PFSK-1 (cell line): Measurements from ENCODE around the gene PEX19.

ENCODE experiments used
- FOXP2 ChIP-seq: optimal IDR thresholded peaks from 2 replicates; pipeline ENCODE3; 2011; ENCODE audit warnings: borderline replicate concordance, control low read depth, inconsistent platforms; ENCODE audit not compliant: insufficient read depth; ENCODE audit errors: extremely low read length, extremely low read depth
- POLR2AphosphoS5 ChIP-seq: IDR thresholded peaks from 2 replicates; pipeline ENCODE4 v1.6.1; 2012; ENCODE audit warnings: low read depth, mild to moderate bottlenecking, control low read depth, low read length, moderate library complexity
- SIN3A ChIP-seq: IDR thresholded peaks from 2 replicates; pipeline ENCODE4 v1.6.1; 2012; ENCODE audit warnings: mild to moderate bottlenecking, low read length, moderate library complexity, borderline replicate concordance; ENCODE audit not compliant: insufficient read depth
- TAF1 ChIP-seq: IDR thresholded peaks from 2 replicates; pipeline ENCODE4 v1.6.1; 2012; ENCODE audit warnings: low read length, control low read depth, borderline replicate concordance; ENCODE audit not compliant: insufficient read depth
- TF ChIP-seq, protein P1 (sequence below), 2 experiments: IDR thresholded peaks; 2 replicates each; pipeline versions ENCODE4 v1.6.1 to v1.8.0; 2011 to 2012; ENCODE audit warnings: low read depth in 2 of 2, low read length in 2 of 2, control low read depth in 1 of 2, inconsistent platforms in 1 of 2, mild to moderate bottlenecking in 1 of 2, moderate library complexity in 1 of 2; ENCODE audit not compliant: insufficient read depth in 1 of 2

The PEX19 gene

DNA sequence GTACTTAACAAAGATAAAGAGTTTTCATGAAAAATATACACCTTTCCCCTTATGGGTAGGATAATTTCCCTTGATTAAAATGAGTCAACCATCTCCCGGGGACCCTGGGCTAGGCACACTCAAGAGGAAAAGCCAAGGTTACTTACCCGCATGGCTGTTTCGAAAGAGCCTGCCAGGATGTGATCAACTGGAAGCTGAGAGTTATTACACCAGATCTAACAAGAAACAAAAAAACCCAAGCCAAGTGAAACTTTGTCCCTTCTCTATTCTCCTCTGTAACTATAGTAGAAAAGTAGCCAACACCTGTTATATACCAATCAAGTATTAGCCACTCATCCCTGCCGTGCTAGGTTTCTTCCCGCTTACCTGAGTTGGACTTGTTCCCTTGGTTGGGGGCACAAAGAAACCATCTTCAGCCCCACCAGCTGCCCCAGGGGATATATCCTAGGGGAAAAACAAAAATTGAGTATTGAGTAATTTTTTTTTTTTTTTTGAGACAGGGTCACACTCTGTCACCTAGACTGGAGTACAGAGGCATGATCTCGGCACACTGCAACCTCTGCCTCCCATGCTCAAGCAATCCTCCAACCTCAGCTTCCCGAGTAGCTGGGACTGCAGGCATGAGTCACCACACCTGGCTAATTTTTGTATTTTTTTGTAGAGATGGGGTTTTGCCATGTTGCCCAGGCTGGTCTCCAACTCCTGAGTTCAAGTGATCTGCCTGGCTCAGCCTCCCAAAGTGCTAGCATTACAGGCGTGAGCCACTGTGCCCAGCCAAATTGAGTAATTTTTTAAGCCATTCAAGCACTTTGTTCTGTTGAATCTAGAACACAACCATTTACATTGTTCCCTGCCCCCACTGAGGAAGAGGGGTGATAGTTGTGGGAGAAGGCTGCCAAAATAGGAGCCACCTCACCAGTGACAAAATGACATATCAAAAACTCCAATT, 8.4 kb upstream of the PEX19 start:
- no peak for TF ChIP-seq SIN3A
- TF ChIP-seq FOXP2, result no peak
- TF ChIP-seq, protein P1, sequence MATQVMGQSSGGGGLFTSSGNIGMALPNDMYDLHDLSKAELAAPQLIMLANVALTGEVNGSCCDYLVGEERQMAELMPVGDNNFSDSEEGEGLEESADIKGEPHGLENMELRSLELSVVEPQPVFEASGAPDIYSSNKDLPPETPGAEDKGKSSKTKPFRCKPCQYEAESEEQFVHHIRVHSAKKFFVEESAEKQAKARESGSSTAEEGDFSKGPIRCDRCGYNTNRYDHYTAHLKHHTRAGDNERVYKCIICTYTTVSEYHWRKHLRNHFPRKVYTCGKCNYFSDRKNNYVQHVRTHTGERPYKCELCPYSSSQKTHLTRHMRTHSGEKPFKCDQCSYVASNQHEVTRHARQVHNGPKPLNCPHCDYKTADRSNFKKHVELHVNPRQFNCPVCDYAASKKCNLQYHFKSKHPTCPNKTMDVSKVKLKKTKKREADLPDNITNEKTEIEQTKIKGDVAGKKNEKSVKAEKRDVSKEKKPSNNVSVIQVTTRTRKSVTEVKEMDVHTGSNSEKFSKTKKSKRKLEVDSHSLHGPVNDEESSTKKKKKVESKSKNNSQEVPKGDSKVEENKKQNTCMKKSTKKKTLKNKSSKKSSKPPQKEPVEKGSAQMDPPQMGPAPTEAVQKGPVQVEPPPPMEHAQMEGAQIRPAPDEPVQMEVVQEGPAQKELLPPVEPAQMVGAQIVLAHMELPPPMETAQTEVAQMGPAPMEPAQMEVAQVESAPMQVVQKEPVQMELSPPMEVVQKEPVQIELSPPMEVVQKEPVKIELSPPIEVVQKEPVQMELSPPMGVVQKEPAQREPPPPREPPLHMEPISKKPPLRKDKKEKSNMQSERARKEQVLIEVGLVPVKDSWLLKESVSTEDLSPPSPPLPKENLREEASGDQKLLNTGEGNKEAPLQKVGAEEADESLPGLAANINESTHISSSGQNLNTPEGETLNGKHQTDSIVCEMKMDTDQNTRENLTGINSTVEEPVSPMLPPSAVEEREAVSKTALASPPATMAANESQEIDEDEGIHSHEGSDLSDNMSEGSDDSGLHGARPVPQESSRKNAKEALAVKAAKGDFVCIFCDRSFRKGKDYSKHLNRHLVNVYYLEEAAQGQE (IDR thresholded peaks at IDR 0.05; ENCODE audit: insufficient read depth in 1 of 2, low read depth in 2 of 2, low read length in 2 of 2), result no peak
- no peak for TF ChIP-seq TAF1
- no peak for TF ChIP-seq POLR2AphosphoS5

DNA sequence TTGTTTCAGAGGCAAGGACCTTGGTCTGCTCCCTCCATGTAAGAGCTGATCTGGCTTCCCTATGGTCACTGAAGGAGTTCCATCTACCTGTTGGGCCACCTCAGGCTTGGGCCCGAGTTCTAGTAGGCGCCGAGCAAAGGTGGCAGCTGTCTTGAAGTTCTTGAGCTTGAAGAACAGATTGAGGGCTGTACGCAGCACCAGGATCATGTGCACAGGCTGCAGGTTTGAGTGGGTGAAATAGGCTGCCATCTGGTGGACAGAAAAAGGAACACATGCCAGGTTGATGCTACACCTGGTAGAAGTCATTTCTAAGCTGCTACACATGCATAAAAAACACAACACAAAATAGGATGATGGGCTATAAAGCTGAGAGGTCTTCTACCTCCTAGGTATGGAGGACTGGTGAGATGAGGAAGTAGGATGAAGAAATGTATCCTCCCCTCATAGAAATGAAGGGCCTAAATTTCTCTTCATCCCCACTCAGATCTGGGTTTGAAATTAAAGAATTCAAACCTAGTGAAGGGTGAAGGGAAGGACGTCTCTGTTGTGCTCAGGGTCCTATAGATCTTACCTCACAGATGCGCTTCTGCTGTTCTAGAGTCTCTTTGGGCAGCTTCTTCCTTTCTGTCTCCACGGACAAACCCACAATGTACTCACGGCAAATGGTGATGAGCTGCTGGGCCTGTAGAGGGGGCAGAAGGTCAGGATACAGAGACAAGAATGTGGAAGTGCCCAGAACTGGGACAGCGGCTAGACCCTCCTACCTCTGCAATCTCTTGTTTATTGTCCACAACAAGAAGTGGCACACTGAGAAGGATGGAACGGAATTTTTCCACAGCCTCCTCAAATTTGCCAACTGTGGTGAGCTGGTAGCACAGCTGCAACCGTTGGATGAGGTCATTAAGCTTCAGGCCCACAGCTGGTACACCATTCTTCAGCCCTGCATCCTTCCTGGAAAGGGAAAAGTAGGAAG, 6.6 kb upstream of the PEX19 start:
- no peak for TF ChIP-seq POLR2AphosphoS5
- TF ChIP-seq TAF1, result no peak
- TF ChIP-seq SIN3A, result no peak
- TF ChIP-seq, protein P1 (IDR thresholded peaks at IDR 0.05; ENCODE audit: insufficient read depth in 1 of 2, low read depth in 2 of 2, low read length in 2 of 2), result no peak
- no peak for TF ChIP-seq FOXP2

- TF ChIP-seq TAF1, result no peak
- TF ChIP-seq, protein P1 (IDR thresholded peaks at IDR 0.05; ENCODE audit: insufficient read depth in 1 of 2, low read depth in 2 of 2, low read length in 2 of 2), result no peak
- no peak for TF ChIP-seq POLR2AphosphoS5
- TF ChIP-seq SIN3A, result no peak
- no peak for TF ChIP-seq FOXP2
Measured at GRCh38 chr1:160285506-160285905, 573 bp upstream of the PEX19 start.

DNA sequence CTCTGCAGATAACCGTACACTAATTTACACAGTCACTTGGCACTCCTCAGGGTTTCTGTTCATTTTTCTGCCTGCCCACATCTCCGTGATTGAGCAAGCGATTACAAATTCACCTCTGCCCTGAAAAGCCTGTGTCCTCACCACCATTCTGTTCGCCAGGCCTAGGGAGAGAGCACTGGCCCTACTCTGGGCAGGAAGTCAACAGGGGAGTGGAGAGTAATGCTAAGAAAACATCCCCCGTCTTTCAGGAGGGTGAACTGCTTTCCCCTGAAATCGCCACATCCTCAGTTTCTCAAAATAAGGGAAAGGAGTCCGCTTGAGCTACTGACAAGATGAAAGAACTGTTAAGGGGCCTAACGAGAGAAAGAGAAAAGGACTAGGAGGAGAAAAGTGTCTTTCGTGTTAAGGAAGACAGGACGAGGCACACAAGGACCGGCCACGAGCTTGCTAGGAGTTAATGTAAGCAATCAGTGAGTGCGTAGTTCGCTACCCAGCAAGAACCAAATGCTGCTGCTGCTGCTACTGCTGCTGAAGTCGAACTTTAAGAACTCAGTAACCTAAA, 632 bp downstream of the PEX19 start:
- TF ChIP-seq FOXP2 (no peak), TAF1 (no peak), POLR2AphosphoS5 (no peak), SIN3A (no peak)
- TF ChIP-seq, protein P1 (IDR thresholded peaks at IDR 0.05; ENCODE audit: insufficient read depth in 1 of 2, low read depth in 2 of 2, low read length in 2 of 2), result no peak
